Measurements from ENCODE around the gene ATP4B. TPM values are rescaled to one million over a fixed set of nuclear protein-coding genes. Genes with fewer than 3 reads are reported as not detected.

The ATP4B gene
- total RNA-seq, 1 experiment from 2014 or later = not detected

GRCh38 chr13:113658836-113659235, 838 bp upstream of the ATP4B start:
- TF ChIP-seq, protein P1, sequence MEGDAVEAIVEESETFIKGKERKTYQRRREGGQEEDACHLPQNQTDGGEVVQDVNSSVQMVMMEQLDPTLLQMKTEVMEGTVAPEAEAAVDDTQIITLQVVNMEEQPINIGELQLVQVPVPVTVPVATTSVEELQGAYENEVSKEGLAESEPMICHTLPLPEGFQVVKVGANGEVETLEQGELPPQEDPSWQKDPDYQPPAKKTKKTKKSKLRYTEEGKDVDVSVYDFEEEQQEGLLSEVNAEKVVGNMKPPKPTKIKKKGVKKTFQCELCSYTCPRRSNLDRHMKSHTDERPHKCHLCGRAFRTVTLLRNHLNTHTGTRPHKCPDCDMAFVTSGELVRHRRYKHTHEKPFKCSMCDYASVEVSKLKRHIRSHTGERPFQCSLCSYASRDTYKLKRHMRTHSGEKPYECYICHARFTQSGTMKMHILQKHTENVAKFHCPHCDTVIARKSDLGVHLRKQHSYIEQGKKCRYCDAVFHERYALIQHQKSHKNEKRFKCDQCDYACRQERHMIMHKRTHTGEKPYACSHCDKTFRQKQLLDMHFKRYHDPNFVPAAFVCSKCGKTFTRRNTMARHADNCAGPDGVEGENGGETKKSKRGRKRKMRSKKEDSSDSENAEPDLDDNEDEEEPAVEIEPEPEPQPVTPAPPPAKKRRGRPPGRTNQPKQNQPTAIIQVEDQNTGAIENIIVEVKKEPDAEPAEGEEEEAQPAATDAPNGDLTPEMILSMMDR (conservative IDR thresholded peaks at IDR 0.05) = no peak
- H4K8ac ChIP-seq (replicated peaks; ENCODE audit: insufficient read length, low read depth, low read length) = no peak overlapping the region
- Mint-ChIP-seq H3K4me1 (no peaks in the 10 kb centered on the region; a peak in 1 of 4 replicates), H3K27ac (no peak overlapping the region; a peak in 1 of 7 replicates), H3K4me3 (no peak overlapping the region), H3K27me3 (ENCODE audit: low read depth) (peaks cover 3% of the 10 kb centered on the region), H3K36me3 (ENCODE audit: insufficient read depth in 1 of 3, low read depth in 3 of 3) (peaks cover 0 to 5% (median 1%) of the 10 kb centered on the region in 3 experiments; a peak in 2 of 7 replicates), H3K9me3 (peaks cover 4 to 11% of the 10 kb centered on the region in 2 experiments; a peak in 3 of 5 replicates)
- no peak overlapping the region for H3K27ac ChIP-seq (ENCODE audit: insufficient read length, low read depth, low read length)
- no peak overlapping the region for H3K4me2 ChIP-seq (ENCODE audit: insufficient read depth, insufficient read length, low read length)
- no peak overlapping the region for H3K56ac ChIP-seq (ENCODE audit: insufficient read length, low read depth, low read length)
- no peak overlapping the region for H2BK5ac ChIP-seq (ENCODE audit: insufficient read length, low read length)
- no peak overlapping the region for H3K23ac ChIP-seq (ENCODE audit: insufficient read length, low read depth, low read length)
- H3K9ac ChIP-seq (ENCODE audit: extremely low read depth, insufficient read length, low read length) = no peak overlapping the region
- no peaks in the 10 kb centered on the region for H3K79me2 ChIP-seq (ENCODE audit: insufficient read depth, low read length)
- no peak overlapping the region for H2BK120ac ChIP-seq (ENCODE audit: low read depth, low read length, poor library complexity, severe bottlenecking)
- no peak overlapping the region for H3K4ac ChIP-seq (ENCODE audit: low read depth, low read length)
- H3K79me1 ChIP-seq (ENCODE audit: insufficient read depth, low read depth, low read length, poor library complexity, severe bottlenecking) = no peaks in the 10 kb centered on the region
- H4K20me1 ChIP-seq (ENCODE audit: control insufficient read depth, insufficient read depth, insufficient read length) = no peaks in the 10 kb centered on the region
- H3K27me3 ChIP-seq (ENCODE audit: insufficient read depth, low read length) = no peaks in the 10 kb centered on the region
- no peak overlapping the region for H2BK12ac ChIP-seq (ENCODE audit: insufficient read length, low read depth, low read length)
- H3K18ac ChIP-seq (ENCODE audit: insufficient read length, low read depth, low read length) = no peak overlapping the region
- no peak overlapping the region for H2AK5ac ChIP-seq (ENCODE audit: insufficient read length, low read length)
- no peak overlapping the region for H4K91ac ChIP-seq (ENCODE audit: insufficient read length, low read depth, low read length)
- DNase-seq = no peak
- no peak overlapping the region for H2BK20ac ChIP-seq (ENCODE audit: low read depth, low read length, poor library complexity, severe bottlenecking)
- no peaks in the 10 kb centered on the region for H3K4me1 ChIP-seq (ENCODE audit: insufficient read depth, low read length)
- no peak overlapping the region for H3K14ac ChIP-seq (ENCODE audit: insufficient read depth, low read length)
- H3K23me2 ChIP-seq (ENCODE audit: insufficient read length, low read depth, low read length, poor library complexity, severe bottlenecking) = no peaks in the 10 kb centered on the region
- H3T11ph ChIP-seq (ENCODE audit: low read length) = no peak overlapping the region
- H4K5ac ChIP-seq (ENCODE audit: insufficient read length, low read depth, low read length) = no peak overlapping the region
- H3K9me3 ChIP-seq (ENCODE audit: control insufficient read depth, low read depth, low read length) = no peaks in the 10 kb centered on the region
- H2BK15ac ChIP-seq (ENCODE audit: low read depth, low read length) = no peak overlapping the region
- H2AFZ ChIP-seq (ENCODE audit: low read length) = no peak overlapping the region
- no CpG with 5 or more reads among the region's 14 CpGs for WGBS (ENCODE audit: extremely low coverage, insufficient read length, low lambda C conversion rate)

Data from H9 (cell line).